IPS-18a (cell line): ENCODE data around the gene KNTC1.

Experiments used
- H3K27ac ChIP-seq: one replicate; pipeline ENCODE4 v1.5.1; 2013; ENCODE audit warnings: low read length
- H3K27me3 ChIP-seq: one replicate; pipeline ENCODE4 v1.6.1; 2013; ENCODE audit warnings: mild to moderate bottlenecking, low read length; ENCODE audit not compliant: control insufficient read depth, insufficient read depth
- H3K36me3 ChIP-seq: one replicate; pipeline ENCODE4 v1.6.1; 2013; ENCODE audit warnings: low read depth, low read length; ENCODE audit not compliant: control insufficient read depth
- H3K4me1 ChIP-seq: one replicate; pipeline ENCODE4 v1.6.1; 2013; ENCODE audit warnings: low read depth, low read length; ENCODE audit not compliant: control insufficient read depth
- H3K4me3 ChIP-seq: one replicate; pipeline ENCODE4 v1.5.1; 2013; ENCODE audit warnings: low read length
- H3K9ac ChIP-seq: one replicate; pipeline ENCODE4 v1.6.1; 2013; ENCODE audit warnings: mild to moderate bottlenecking, low read length, moderate library complexity
- H3K9me3 ChIP-seq: one replicate; pipeline ENCODE4 v1.6.1; 2013; ENCODE audit warnings: low read depth, low read length; ENCODE audit not compliant: control insufficient read depth

KNTC1 gene

GRCh38 chr12:122659579-122659978 is 132.5 kb downstream of the KNTC1 start:
- H3K9ac ChIP-seq = no peak overlapping the region
- no peaks in the 10 kb centered on the region for H3K4me1 ChIP-seq
- H3K4me3 ChIP-seq = no peak overlapping the region
- H3K27me3 ChIP-seq = no peaks in the 10 kb centered on the region
- no peak overlapping the region for H3K27ac ChIP-seq
- no peaks in the 10 kb centered on the region for H3K9me3 ChIP-seq
- no peaks in the 10 kb centered on the region for H3K36me3 ChIP-seq

DNA sequence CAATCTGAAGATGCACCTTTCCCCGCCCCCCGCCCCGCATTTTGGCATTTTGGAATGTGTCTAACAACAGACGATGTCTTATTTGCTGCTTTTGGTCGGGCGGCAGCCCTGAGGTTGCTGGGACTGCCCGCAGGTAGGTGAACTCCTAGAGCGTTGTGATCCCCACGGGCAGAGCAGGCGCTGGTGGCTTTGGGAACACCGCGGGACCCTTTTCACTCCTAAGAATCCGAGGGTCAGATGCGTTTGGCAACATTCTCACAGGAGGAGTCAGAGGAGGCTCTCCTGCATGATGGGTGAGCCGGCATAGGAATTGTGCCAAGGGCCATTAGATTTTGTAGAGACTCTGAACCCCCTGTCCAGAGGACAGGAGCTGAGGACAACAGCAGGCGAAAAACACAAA is 134.2 kb downstream of the KNTC1 start:
- Histone ChIP-seq H3K4me3 (no peak overlapping the region), H3K27ac (no peak overlapping the region), H3K27me3 (no peaks in the 10 kb centered on the region), H3K36me3 (no peaks in the 10 kb centered on the region), H3K9ac (no peak overlapping the region), H3K9me3 (no peaks in the 10 kb centered on the region), H3K4me1 (no peaks in the 10 kb centered on the region)

DNA sequence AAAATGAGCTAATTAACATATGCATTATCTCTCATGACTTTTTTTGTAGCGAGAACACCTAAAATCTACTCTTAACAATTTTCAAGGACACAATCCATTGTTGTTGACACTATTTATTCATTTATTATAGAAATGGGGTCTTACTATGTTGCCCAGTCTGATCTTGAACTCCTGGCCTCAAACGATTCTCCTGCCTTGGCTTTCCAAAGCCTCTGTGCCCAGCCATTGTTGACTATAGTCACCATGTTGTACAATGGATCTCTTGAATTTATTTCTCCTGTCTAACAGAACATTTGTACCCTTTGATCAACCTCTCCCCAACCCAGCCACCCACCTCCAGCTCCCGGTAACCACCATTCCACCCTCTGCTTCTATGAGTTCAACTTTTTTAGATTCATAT is 134.9 kb downstream of the KNTC1 start:
- Histone ChIP-seq H3K9ac (no peak overlapping the region), H3K4me3 (no peak overlapping the region), H3K4me1 (no peaks in the 10 kb centered on the region), H3K27ac (no peak overlapping the region), H3K9me3 (no peaks in the 10 kb centered on the region), H3K27me3 (no peaks in the 10 kb centered on the region), H3K36me3 (no peaks in the 10 kb centered on the region)

DNA sequence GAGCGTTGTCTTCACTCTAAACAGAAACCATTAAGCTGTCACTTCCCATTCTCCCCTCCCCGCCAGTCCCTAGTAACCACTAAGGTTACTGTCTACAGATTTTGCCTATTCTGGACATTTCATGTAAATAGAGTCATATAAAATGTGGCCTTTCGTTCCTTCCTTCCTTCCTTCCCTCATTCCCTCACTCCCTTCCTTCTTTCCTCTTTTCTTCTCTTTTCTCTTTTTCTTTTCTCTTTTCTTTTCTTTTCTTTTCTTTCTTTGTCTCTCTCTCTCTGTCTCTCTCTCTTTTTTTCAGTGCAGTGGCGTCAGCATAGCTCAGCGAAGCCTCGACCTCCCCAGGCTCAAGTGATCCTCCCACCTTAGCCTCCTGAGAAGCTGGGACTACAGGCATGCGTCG is 138.3 kb downstream of the KNTC1 start:
- no peaks in the 10 kb centered on the region for H3K27me3 ChIP-seq
- no peaks in the 10 kb centered on the region for H3K4me1 ChIP-seq
- H3K4me3 ChIP-seq = no peak overlapping the region
- H3K27ac ChIP-seq = no peak overlapping the region
- H3K9me3 ChIP-seq = no peaks in the 10 kb centered on the region
- H3K9ac ChIP-seq = no peak overlapping the region
- no peaks in the 10 kb centered on the region for H3K36me3 ChIP-seq

DNA sequence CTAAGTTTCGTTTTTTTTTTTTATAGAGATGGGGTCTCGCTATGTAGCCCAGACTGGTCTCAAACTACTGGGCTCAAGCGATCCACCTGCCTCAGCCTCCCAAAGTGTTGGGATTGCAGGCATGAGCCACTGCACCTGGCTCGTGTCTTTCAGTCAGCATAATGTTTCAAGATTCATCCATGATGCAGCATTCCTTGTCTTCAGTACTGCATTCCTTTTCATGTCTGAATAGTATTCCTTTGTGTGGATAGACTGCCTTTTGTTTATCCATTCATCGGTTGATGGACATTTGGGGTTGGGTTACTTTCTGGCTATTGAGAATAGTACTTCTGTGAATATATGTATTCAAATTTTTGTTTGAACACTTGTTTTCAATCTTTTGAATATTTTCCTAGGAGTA is 138.7 kb downstream of the KNTC1 start:
- no peaks in the 10 kb centered on the region for H3K9me3 ChIP-seq
- no peaks in the 10 kb centered on the region for H3K36me3 ChIP-seq
- H3K27ac ChIP-seq = no peak overlapping the region
- H3K27me3 ChIP-seq = no peaks in the 10 kb centered on the region
- H3K9ac ChIP-seq = no peak overlapping the region
- H3K4me3 ChIP-seq = no peak overlapping the region
- no peaks in the 10 kb centered on the region for H3K4me1 ChIP-seq

DNA sequence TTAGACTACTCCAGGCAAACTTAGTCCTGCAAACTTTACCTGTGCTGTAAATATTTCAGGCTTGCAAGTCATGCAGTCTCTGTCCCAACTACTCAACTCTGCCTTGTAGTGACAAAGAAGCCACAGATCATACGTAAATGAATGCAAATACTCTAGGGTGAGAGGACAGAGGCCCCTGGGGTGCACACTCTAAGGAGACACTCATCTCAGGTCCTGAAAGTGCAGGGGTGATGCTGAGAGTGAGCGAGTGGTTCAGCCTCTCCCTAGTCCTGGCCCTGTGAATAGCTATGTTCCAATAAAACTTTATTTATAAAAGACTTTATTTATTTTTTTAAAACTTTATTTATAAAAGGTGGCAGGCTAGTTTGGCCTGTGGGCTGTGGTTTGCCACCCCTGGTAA is 141.2 kb downstream of the KNTC1 start:
- Histone ChIP-seq H3K27me3 (no peaks in the 10 kb centered on the region), H3K36me3 (no peaks in the 10 kb centered on the region), H3K4me1 (peaks cover 3% of the 10 kb centered on the region), H3K9ac (no peak overlapping the region), H3K4me3 (no peak overlapping the region), H3K9me3 (no peaks in the 10 kb centered on the region), H3K27ac (no peak overlapping the region)

DNA sequence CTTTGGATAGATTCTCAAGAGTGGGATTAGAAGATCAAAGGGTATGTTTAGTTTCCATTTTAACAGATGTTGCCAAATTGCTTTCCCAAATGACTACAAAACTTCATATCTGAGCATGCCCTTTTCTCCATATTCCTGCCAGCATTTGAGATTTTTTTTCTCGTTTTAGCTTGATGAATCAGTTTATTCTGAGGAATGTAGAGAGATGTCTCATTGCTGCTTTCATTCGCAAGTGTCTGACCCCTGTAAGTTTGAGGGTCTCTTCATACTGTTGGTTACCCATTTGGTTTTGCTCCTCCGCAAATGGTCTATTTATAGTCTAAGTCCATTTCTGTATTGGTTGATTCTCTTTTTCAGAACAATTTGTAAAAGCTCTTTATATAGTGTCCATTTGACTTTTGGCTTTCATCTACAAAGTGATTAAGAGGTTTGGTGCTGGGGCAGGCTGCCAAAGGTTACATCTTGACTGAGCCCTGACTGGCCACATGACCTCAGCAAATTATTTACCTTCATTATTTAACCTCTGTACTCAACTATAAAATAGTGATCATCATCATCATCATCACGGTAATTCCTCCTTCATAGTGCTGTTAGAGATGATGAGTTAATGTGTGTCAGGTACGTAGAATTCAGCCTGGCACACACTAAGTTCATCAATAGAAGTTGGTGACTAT is 142.5 kb downstream of the KNTC1 start:
- H3K27me3 ChIP-seq = no peaks in the 10 kb centered on the region
- H3K27ac ChIP-seq = no peak overlapping the region
- no peaks in the 10 kb centered on the region for H3K36me3 ChIP-seq
- peaks cover 3% of the 10 kb centered on the region for H3K4me1 ChIP-seq
- no peaks in the 10 kb centered on the region for H3K9me3 ChIP-seq
- no peak overlapping the region for H3K4me3 ChIP-seq
- no peak overlapping the region for H3K9ac ChIP-seq

DNA sequence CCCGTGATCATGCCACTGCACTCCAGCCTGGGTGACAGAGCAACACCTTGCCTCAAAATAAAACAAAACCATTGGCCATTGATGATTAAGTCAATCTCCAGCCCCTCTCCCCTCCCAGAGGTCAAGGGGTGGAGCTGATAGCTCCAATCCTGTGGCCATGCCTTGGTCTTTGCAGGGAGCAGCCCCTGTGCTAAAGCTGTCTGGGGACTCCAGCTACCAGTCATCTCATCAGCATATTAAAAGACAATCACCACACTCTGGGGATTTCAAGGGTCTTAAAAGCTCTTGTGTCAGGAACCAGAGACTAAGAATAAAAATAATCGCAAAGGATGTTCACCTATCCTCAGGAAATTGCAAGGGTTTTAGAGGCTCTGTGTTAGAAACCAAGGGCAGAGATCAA is 145.5 kb downstream of the KNTC1 start:
- H3K4me3 ChIP-seq = no peak overlapping the region
- H3K9ac ChIP-seq = no peak overlapping the region
- H3K27ac ChIP-seq = no peak overlapping the region
- no peaks in the 10 kb centered on the region for H3K27me3 ChIP-seq
- peaks cover 3% of the 10 kb centered on the region for H3K4me1 ChIP-seq
- H3K9me3 ChIP-seq = no peaks in the 10 kb centered on the region
- no peaks in the 10 kb centered on the region for H3K36me3 ChIP-seq
